Tibial nerve (tissue), 4 donors: ENCODE measurements around the gene IGFL4. TPM values are rescaled to one million over a fixed set of nuclear protein-coding genes. Genes with fewer than 3 reads are reported as not detected.

Source experiments
- DNase-seq, 2 donors: peaks; one replicate each; pipeline ENCODE4 v3.0.0-alpha.2; 2019; ENCODE audit warnings: low spot score in 2 of 2
- H3K27ac ChIP-seq, 4 donors: fragments of 200-600 bp; sonication (generic) in 3 of 4; one replicate each; pipeline ENCODE4 v1.5.1; 2017 to 2019; ENCODE audit warnings: mild to moderate bottlenecking in 1 of 4
- H3K27me3 ChIP-seq, 2 donors: fragments of 200-600 bp; sonication (generic) in 1 of 2; one replicate each; pipeline versions ENCODE4 v1.5.1 to v1.6.0; 2017 to 2019
- H3K36me3 ChIP-seq, 3 donors: fragments of 200-600 bp; sonication (generic); one replicate each; pipeline ENCODE4 v1.5.1; 2018 to 2019
- H3K4me1 ChIP-seq, 4 donors: fragments of 200-600 bp; sonication (generic) in 3 of 4; one replicate each; pipeline ENCODE4 v1.5.1; 2017 to 2019
- H3K4me3 ChIP-seq, 4 donors: fragments of 200-600 bp; sonication (generic) in 3 of 4; one replicate each; pipeline ENCODE4 v1.5.1; 2017 to 2019; ENCODE audit warnings: mild to moderate bottlenecking in 1 of 4, moderate library complexity in 1 of 4
- H3K9me3 ChIP-seq, 4 donors: fragments of 200-600 bp; sonication (generic) in 3 of 4; one replicate each; pipeline ENCODE4 v1.5.1; 2017 to 2019
- CTCF ChIP-seq, 5 experiments: fragments of 200-600 bp in 3 of 5; fragments of 450-650 bp in 2 of 5; sonication (generic) in 3 of 5; IDR thresholded peaks; one replicate each; pipeline ENCODE4 v1.5.1; 2016 to 2019; ENCODE audit warnings: antibody characterized with exemption in 5 of 5, mild to moderate bottlenecking in 3 of 5, moderate library complexity in 2 of 5
- EP300 ChIP-seq, 2 donors: sonication (generic); formaldehyde crosslinking; IDR thresholded peaks; one replicate each; pipeline ENCODE4 v1.6.1; 2017; ENCODE audit warnings: antibody characterized with exemption in 2 of 2, mild to moderate bottlenecking in 1 of 2
- POLR2A ChIP-seq, 2 donors: fragments of 450-650 bp; IDR thresholded peaks; one replicate each; pipeline ENCODE4 v1.6.1; 2017; ENCODE audit warnings: antibody characterized with exemption in 2 of 2, mild to moderate bottlenecking in 2 of 2, moderate library complexity in 2 of 2
- WGBS, 2 donors: methylation state at CpG; one replicate each; pipeline ENCODE4 v1.1.5; 2018; 5-methylcytosine and 5-hydroxymethylcytosine counted together
- total RNA-seq, 4 donors: library from RNA; depleted of rRNA; stranded (reverse); fragments of >200 nt; gene quantifications; one replicate each; pipeline ENCODE4 v1.1.0, GENCODE V29; 2016

Gene IGFL4
- total RNA-seq, 4 donors from 2014 or later, result 0.21 to 1.8 (median 0.89) TPM

GRCh38 chr19:46014534-46014933 is 26.3 kb downstream of the IGFL4 start:
- peak overlapping the region in 2 of 4 donors; percentile 5 to 66 for H3K4me3 ChIP-seq
- no peak for DNase-seq
- H3K9me3 ChIP-seq, result no peaks in the 10 kb centered on the region
- WGBS, 2 donors, result 36 to 55% methylated on average over 8 of the region's 8 CpGs
- H3K4me1 ChIP-seq, result peaks cover 0 to 29% (median 21%) of the 10 kb centered on the region in 4 donors
- TF ChIP-seq EP300 (IDR thresholded peaks at IDR 0.05) (no peak), CTCF (IDR thresholded peaks at IDR 0.05) (no peak), POLR2A (IDR thresholded peaks at IDR 0.05) (no peak)
- peak overlapping the region in 1 of 4 donors; percentile 50 for H3K27ac ChIP-seq
- H3K27me3 ChIP-seq, result peaks cover 0 to 44% of the 10 kb centered on the region in 2 donors
- H3K36me3 ChIP-seq, result peaks cover 0 to 24% (median 0%) of the 10 kb centered on the region in 3 donors

GRCh38 chr19:46009530-46010510 is 31.0 kb downstream of the IGFL4 start:
- H3K27me3 ChIP-seq, result peaks cover 0 to 28% of the 10 kb centered on the region in 2 donors
- H3K27ac ChIP-seq, result no peak overlapping the region
- peaks cover 0 to 9% (median 4%) of the 10 kb centered on the region in 4 donors for H3K4me1 ChIP-seq
- peaks cover 0 to 39% (median 3%) of the 10 kb centered on the region in 3 donors for H3K36me3 ChIP-seq
- TF ChIP-seq EP300 (IDR thresholded peaks at IDR 0.05) (no peak), POLR2A (IDR thresholded peaks at IDR 0.05) (no peak), CTCF (IDR thresholded peaks at IDR 0.05) (peak; percentile 80 to 88 (median 84))
- no peak overlapping the region for H3K4me3 ChIP-seq
- DNase-seq, result peak; percentile 51 to 80
- WGBS, 2 donors, result 58 to 64% methylated on average over 28 of the region's 28 CpGs
- H3K9me3 ChIP-seq, result no peaks in the 10 kb centered on the region

- no peak for TF ChIP-seq CTCF (IDR thresholded peaks at IDR 0.05)
- TF ChIP-seq EP300 (IDR thresholded peaks at IDR 0.05), result no peak
- no peak for TF ChIP-seq POLR2A (IDR thresholded peaks at IDR 0.05)
- H3K27ac ChIP-seq, result no peak overlapping the region
- H3K36me3 ChIP-seq, result peaks cover 0 to 60% (median 3%) of the 10 kb centered on the region in 3 donors
- H3K4me1 ChIP-seq, result peaks cover 0 to 4% (median 0%) of the 10 kb centered on the region in 4 donors
- 88 to 94% methylated on average over 12 to 13 of the region's 13 CpGs for WGBS, 2 donors
- H3K4me3 ChIP-seq, result no peak overlapping the region
- H3K9me3 ChIP-seq, result no peaks in the 10 kb centered on the region
- no peaks in the 10 kb centered on the region for H3K27me3 ChIP-seq
- DNase-seq, result no peak
These were observed 34.4 kb downstream of the IGFL4 start for GRCh38 chr19:46006411-46006810.

GRCh38 chr19:46002678-46003275 is 38.0 kb downstream of the IGFL4 start:
- H3K27ac ChIP-seq, result no peak overlapping the region
- H3K36me3 ChIP-seq, result peaks cover 0 to 52% (median 3%) of the 10 kb centered on the region in 3 donors
- TF ChIP-seq EP300 (IDR thresholded peaks at IDR 0.05), result no peak
- no peak for TF ChIP-seq CTCF (IDR thresholded peaks at IDR 0.05)
- TF ChIP-seq POLR2A (IDR thresholded peaks at IDR 0.05), result no peak
- DNase-seq, result no peak
- peaks cover 0 to 20% (median 5%) of the 10 kb centered on the region in 4 donors for H3K4me1 ChIP-seq
- H3K9me3 ChIP-seq, result no peaks in the 10 kb centered on the region
- WGBS, 2 donors, result 95 to 97% methylated on average over 15 of the region's 15 CpGs
- H3K4me3 ChIP-seq, result no peak overlapping the region
- H3K27me3 ChIP-seq, result peaks cover 0 to 28% of the 10 kb centered on the region in 2 donors
